ENCODE data around the gene CYP2C19.
"Not testable (repeated sequence)": the region's sequence is repeated elsewhere in the genome, so short reads cannot be mapped to it uniquely, and the experiment has no call there.

The CYP2C19 gene

DNA sequence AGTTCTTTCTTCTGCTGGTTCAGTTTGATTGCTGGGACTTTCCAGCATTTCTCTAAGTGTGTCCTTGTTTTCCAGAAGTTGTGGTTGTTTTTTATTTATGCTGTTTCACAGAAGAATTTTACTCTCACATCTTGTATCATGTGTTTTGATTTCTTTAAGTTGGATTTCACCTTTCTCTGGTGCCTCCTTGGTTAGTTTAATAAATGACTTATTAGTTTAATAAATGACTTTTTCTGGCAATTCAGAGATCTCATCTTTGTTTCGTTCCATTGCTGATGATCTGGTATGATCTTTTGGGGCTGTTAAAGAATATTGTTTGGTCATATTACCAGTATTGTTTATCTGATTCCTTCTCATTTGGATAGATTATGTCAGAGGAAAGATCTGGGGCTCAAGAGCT is 116.2 kb downstream of the CYP2C19 start:
- H3K4me1 ChIP-seq (ENCODE audit: control insufficient read depth, insufficient read depth, low read length), result no peaks in the 10 kb centered on the region; the same call in 1 of the 2 replicates
- no peaks in the 10 kb centered on the region for H3K36me3 ChIP-seq (ENCODE audit: control insufficient read depth, insufficient read depth, low read length)
- no peaks in the 10 kb centered on the region for H3K9me3 ChIP-seq (ENCODE audit: control insufficient read depth, insufficient read depth, low read depth, low read length)
- H3K27ac ChIP-seq (ENCODE audit: low read depth, low read length), result no peak overlapping the region
- no peak overlapping the region for H3K9ac ChIP-seq (ENCODE audit: low read length)
- no peak overlapping the region for H3K4me3 ChIP-seq (ENCODE audit: low read depth, low read length)
- no peaks in the 10 kb centered on the region for H3K27me3 ChIP-seq (ENCODE audit: control insufficient read depth, insufficient read depth, low read length)

DNA sequence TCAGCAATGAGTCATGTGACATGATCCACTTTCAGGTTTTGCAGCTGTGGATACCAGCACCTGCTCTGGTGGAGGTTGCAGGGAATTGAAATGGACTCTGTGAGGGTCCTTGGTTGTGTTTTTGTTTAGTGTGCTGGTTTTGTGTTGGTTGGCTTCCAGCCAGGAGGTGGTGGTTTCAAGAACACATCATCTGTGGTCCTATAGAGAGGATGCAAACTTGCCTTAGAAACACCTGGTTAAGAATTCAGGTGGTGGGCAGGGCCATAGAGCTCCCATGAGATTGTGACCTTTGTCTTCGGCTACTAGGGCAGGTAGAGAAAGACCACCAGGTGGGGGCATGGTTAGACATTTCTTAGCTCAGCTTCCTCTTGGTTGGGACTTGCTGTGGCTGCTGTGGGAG is 116.7 kb downstream of the CYP2C19 start:
- Histone ChIP-seq H3K4me3 (ENCODE audit: low read depth, low read length) (no peak overlapping the region), H3K27ac (ENCODE audit: low read depth, low read length) (no peak overlapping the region), H3K9me3 (ENCODE audit: control insufficient read depth, insufficient read depth, low read depth, low read length) (no peaks in the 10 kb centered on the region), H3K4me1 (ENCODE audit: control insufficient read depth, insufficient read depth, low read length) (no peaks in the 10 kb centered on the region; the same call in 1 of the 2 replicates), H3K9ac (ENCODE audit: low read length) (no peak overlapping the region), H3K36me3 (ENCODE audit: control insufficient read depth, insufficient read depth, low read length) (no peaks in the 10 kb centered on the region), H3K27me3 (ENCODE audit: control insufficient read depth, insufficient read depth, low read length) (no peaks in the 10 kb centered on the region)

DNA sequence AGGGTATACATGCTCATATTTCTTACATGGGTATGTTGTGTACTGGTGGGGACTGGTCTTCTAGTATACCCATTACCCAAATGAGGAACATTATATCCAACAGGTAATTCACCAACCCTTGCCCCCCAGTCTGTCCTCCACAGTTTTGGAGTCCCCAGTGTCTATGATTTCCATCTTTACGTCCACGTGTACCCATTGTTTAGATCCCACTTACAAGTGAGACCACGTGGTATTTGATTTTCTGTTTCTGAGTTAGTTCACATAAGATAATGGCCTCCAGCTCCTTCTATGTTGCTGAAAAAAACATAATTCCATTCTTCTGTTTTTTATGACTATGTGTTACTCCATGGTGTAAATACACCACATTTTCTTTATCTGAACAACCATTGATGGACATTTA is 126.6 kb downstream of the CYP2C19 start:
- no peaks in the 10 kb centered on the region for H3K4me1 ChIP-seq (ENCODE audit: control insufficient read depth, insufficient read depth, low read length)
- H3K27me3 ChIP-seq (ENCODE audit: control insufficient read depth, insufficient read depth, low read length), result no peaks in the 10 kb centered on the region
- H3K9ac ChIP-seq (ENCODE audit: low read length), result no peak overlapping the region
- no peak overlapping the region for H3K4me3 ChIP-seq (ENCODE audit: low read depth, low read length)
- peaks cover 11% of the 10 kb centered on the region; the same call in 1 of the 2 replicates for H3K9me3 ChIP-seq (ENCODE audit: control insufficient read depth, insufficient read depth, low read depth, low read length)
- H3K27ac ChIP-seq (ENCODE audit: low read depth, low read length), result no peak overlapping the region
- no peaks in the 10 kb centered on the region for H3K36me3 ChIP-seq (ENCODE audit: control insufficient read depth, insufficient read depth, low read length)

DNA sequence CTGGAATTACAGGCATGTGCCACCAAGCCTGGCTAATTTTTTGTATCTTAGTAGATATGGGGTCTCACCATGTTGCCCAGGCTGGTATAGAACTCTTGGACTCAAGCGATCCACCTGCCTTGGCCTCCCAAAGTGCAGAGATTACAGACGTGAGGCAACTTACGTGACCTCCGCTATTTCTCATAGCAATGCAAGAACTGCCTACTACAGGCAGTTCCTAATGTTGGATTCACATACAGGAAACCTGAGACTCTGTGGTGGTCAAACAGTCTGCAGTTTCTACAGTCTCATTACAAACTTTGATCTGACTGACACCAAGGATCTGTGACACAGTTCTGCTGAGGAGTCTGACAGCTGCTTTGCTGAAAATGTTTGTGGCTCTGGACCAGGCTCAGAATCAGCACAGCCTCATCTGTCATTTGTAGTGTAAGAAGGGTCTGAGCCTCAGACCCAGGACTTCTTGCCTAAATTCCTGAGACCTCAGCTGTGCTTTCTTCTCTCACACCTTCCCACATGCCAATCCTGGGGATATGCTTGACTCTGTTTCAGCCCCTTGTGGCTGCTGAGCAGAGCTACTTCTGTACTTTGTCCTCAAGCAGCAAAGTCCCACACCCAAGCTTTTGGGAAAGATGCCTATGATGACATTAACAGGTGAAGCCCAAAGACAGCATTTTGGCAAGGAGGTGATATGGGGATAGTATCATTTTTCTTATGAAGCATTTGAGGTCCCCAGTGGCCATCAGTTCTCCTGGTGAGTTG is 128.0 kb downstream of the CYP2C19 start:
- Histone ChIP-seq H3K4me1 (ENCODE audit: control insufficient read depth, insufficient read depth, low read length) (no peaks in the 10 kb centered on the region), H3K9ac (ENCODE audit: low read length) (no peak overlapping the region), H3K36me3 (ENCODE audit: control insufficient read depth, insufficient read depth, low read length) (no peaks in the 10 kb centered on the region), H3K27ac (ENCODE audit: low read depth, low read length) (no peak overlapping the region), H3K27me3 (ENCODE audit: control insufficient read depth, insufficient read depth, low read length) (no peaks in the 10 kb centered on the region), H3K9me3 (ENCODE audit: control insufficient read depth, insufficient read depth, low read depth, low read length) (peaks cover 11% of the 10 kb centered on the region; the same call in 1 of the 2 replicates), H3K4me3 (ENCODE audit: low read depth, low read length) (no peak overlapping the region)

DNA sequence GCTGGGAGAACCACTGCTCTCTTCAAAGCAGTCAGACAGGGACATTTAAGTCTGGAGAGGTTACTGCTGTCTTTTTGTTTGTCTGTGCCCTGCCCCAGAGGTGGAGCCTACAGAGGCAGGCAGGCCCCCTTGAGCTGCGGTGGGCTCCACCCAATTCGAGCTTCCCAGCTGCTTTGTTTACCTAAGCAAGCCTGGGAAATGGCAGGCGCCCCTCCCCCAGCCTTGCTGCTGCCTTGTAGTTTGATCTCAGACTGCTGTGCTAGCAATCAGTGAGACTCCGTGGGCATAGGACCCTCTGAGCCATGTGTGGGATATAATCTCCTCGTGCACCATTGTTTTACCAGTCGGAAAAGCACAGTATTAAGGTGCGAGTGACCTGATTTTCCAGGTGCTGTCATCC is 135.9 kb downstream of the CYP2C19 start:
- Histone ChIP-seq H3K4me3 (ENCODE audit: low read depth, low read length) (peak overlapping the region; percentile 21; the same call in 1 of the 2 replicates), H3K9ac (ENCODE audit: low read length) (peak overlapping the region; percentile 3)
- not testable (repeated sequence) for H3K9me3 ChIP-seq (ENCODE audit: control insufficient read depth, insufficient read depth, low read depth, low read length); H3K27ac ChIP-seq (ENCODE audit: low read depth, low read length); H3K27me3 ChIP-seq (ENCODE audit: control insufficient read depth, insufficient read depth, low read length); H3K36me3 ChIP-seq (ENCODE audit: control insufficient read depth, insufficient read depth, low read length); H3K4me1 ChIP-seq (ENCODE audit: control insufficient read depth, insufficient read depth, low read length)

DNA sequence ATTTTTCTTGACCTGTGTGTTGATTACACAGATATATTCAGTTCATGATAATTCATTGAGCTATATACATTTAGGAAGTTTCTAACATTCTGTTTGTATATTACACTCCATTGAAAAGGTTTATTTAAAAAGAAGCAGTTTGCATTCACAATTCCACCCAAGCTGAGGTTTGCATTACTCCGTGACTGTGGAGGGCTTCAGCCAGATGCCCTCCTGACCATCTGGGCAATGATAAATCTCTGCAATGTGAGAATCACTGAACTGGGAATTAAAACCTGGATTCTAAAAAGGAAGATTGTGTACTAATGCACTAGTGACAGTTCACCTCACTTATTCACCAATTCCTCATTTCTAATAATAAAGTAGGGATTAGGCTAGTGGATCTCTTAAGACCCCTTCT is 139.6 kb downstream of the CYP2C19 start:
- H3K27me3 ChIP-seq (ENCODE audit: control insufficient read depth, insufficient read depth, low read length), result no peaks in the 10 kb centered on the region
- peaks cover 4% of the 10 kb centered on the region for H3K9me3 ChIP-seq (ENCODE audit: control insufficient read depth, insufficient read depth, low read depth, low read length)
- H3K27ac ChIP-seq (ENCODE audit: low read depth, low read length), result no peak overlapping the region
- H3K9ac ChIP-seq (ENCODE audit: low read length), result no peak overlapping the region
- no peak overlapping the region for H3K4me3 ChIP-seq (ENCODE audit: low read depth, low read length)
- no peaks in the 10 kb centered on the region for H3K4me1 ChIP-seq (ENCODE audit: control insufficient read depth, insufficient read depth, low read length)
- no peaks in the 10 kb centered on the region for H3K36me3 ChIP-seq (ENCODE audit: control insufficient read depth, insufficient read depth, low read length)

DNA sequence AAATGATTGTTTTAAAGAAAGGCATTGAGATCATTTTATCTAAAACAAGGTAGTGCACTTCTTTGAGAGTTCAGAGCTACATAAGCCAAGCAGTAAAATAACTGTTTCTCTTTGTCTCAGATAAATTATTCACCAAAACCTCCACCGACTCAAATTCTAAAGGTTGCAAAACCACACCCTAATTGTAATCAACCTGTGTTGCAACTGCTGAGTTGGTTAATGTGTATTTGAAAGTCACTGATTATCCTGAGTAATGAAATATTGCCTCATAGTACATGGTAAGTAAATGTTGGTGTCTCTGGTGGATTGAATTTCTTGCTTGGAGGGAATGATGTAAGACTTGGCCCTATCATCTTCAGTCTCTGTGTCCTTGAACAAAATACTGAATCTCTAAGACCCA is 140.1 kb downstream of the CYP2C19 start:
- no peak overlapping the region for H3K27ac ChIP-seq (ENCODE audit: low read depth, low read length)
- peaks cover 5% of the 10 kb centered on the region for H3K9me3 ChIP-seq (ENCODE audit: control insufficient read depth, insufficient read depth, low read depth, low read length)
- H3K27me3 ChIP-seq (ENCODE audit: control insufficient read depth, insufficient read depth, low read length), result no peaks in the 10 kb centered on the region
- H3K4me1 ChIP-seq (ENCODE audit: control insufficient read depth, insufficient read depth, low read length), result no peaks in the 10 kb centered on the region
- no peak overlapping the region for H3K4me3 ChIP-seq (ENCODE audit: low read depth, low read length)
- H3K36me3 ChIP-seq (ENCODE audit: control insufficient read depth, insufficient read depth, low read length), result no peaks in the 10 kb centered on the region
- no peak overlapping the region for H3K9ac ChIP-seq (ENCODE audit: low read length)

All from HUES6 (cell line).